DMS53 (cell line): Measurements from ENCODE around the gene BARHL2.

Experiments used
- DNase-seq: peaks from one replicate; lab custom pipeline; 2025; lab: John Stamatoyannopoulos, UW

Gene BARHL2

DNA sequence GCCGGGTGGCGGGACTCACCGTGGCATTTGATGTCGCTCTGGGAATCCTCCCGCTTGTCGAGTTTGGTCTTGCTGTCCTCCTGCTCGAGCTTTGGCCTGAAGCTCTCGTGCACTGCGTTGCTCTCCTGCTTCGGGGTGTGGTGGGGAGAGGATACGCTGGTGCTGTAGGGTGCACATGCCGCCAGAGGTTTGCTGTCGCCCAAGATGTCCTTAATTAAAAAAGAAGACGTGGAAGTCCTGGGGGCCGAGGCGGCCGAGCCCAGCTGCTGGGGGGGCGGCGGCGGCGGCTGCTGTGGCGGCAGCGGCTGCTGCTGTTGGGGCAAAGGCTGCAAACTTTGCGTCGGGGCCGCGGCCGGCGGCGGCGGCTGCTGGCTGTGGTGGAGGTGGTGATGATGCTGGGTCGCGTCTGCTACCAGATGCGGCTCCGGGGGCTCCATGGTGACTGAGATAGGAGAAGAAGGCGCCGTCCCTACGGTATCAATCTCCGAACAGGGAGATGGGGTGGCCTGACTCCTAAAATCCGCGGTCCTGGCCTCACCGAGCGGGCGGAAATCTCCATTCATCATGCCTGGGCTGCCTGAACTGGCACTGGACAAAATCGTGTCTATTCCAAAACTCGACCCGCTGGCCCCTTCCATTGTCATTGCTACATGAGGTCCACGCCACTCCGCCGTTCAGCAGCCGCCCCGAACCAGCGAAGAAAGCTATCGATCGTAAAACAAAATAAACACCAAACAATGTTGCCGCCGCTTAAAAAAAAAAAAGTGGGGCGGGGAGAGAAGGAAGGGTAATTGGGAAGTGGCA is at the start of gene BARHL2:
Gene BARHL2, minus strand, starts transcription at position 751 of the 804 bp plus-strand sequence. Its CDS starts 107 bp downstream, at position 644.
- peak; percentile 76 for DNase-seq

DNA sequence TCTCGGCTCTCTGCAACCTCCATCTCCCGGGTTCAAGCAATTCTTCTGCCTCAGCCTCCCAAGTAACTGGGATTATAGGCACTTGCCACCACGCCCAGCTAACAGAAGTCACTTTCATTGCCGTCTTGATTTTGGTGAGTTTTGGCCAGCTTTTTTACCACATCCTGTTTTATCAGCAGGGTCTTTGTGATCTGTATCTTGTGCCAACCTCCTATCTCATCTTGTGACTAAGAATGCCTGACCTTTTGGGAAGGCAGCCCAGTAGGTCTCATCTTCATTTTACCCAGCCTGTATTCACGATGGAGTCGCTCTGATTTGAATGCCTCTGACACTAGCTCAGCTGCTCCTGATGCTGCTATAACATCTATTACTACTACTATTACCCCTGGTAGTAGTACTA is 46.8 kb upstream of the BARHL2 start:
- no peak for DNase-seq

- DNase-seq = no peak
Measured at GRCh38 chr1:90763506-90763905, 46.4 kb upstream of the BARHL2 start.

GRCh38 chr1:90761781-90762589 is 44.9 kb upstream of the BARHL2 start:
- DNase-seq = no peak

- no peak for DNase-seq
Measured at GRCh38 chr1:90761156-90761555, 44.1 kb upstream of the BARHL2 start.

GRCh38 chr1:90753556-90753955 is 36.5 kb upstream of the BARHL2 start:
- DNase-seq = no peak

- no peak for DNase-seq
Measured at GRCh38 chr1:90748668-90749067, 31.6 kb upstream of the BARHL2 start.

GRCh38 chr1:90746857-90747256 is 29.8 kb upstream of the BARHL2 start:
- DNase-seq = no peak

GRCh38 chr1:90745972-90746371 is 28.9 kb upstream of the BARHL2 start:
- no peak for DNase-seq

GRCh38 chr1:90732136-90732535 is 15.0 kb upstream of the BARHL2 start:
- DNase-seq = no peak

GRCh38 chr1:90731382-90732050 is 14.4 kb upstream of the BARHL2 start:
- no peak for DNase-seq

GRCh38 chr1:90730243-90731022 is 13.3 kb upstream of the BARHL2 start:
- peak; percentile 88 for DNase-seq

DNA sequence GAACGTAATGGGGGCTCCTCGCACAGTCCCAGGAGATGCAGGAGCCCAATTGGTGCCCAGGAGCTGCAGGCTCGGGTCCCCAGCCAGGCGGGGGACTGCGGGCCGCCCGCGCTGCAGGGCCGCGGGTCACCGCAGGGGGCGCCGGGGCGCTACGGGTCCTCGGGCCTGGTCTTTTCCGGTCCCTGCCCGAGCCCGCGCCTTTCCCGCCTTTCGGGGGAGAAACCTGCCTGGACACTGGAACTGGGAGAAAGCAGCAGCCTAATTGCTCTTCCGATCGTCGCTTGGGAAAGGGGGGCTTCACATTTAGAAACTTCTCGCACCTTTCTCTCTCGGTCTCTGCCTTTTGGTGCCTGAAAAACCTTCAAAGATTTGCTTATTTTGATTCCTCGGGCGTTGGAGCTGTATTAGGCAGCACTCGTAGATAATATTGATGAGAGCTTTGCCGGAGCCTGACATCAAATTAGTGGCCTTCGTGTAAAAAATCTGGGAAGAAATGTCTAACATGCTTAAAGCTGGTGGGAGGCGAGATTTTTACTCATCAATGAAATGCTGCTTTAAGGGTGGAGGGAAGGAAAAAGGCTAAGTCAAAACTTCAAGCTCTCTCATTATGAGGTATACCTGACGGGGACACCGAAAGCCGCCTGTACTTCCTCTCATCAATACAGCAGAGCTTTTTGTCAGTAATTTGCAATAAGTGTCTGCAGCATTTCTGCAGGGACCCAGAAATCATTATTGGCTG is 12.6 kb upstream of the BARHL2 start:
- DNase-seq = peak; percentile 93

GRCh38 chr1:90728502-90729287 is 11.6 kb upstream of the BARHL2 start:
- DNase-seq = peak; percentile 48

DNA sequence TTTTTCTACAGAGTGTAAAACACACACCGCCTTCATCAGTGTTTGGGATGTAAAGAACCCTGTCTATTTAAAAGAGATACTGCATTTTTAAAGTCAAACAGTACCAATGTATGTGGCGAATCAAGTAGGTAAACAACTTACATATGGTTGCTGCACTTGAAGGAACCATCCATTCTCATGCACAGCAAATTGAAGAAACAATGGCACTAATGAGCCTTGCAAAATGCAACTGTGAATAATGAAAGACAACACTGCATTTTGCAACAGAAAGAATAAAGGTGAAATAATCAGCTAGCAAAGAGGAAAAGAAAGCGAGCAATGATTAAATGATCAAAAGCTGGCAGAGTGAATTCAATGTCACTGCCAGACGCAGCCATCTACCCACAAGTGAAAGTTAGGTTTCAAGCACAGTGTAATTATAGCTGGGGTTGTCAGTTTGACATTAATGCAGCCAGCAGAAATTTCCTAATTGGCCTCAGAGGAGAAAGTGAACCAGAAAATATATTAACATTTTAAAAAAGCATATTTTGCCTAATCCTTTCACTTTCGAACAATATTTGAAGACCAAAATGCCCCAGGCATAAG is 10.9 kb upstream of the BARHL2 start:
- no peak for DNase-seq

DNA sequence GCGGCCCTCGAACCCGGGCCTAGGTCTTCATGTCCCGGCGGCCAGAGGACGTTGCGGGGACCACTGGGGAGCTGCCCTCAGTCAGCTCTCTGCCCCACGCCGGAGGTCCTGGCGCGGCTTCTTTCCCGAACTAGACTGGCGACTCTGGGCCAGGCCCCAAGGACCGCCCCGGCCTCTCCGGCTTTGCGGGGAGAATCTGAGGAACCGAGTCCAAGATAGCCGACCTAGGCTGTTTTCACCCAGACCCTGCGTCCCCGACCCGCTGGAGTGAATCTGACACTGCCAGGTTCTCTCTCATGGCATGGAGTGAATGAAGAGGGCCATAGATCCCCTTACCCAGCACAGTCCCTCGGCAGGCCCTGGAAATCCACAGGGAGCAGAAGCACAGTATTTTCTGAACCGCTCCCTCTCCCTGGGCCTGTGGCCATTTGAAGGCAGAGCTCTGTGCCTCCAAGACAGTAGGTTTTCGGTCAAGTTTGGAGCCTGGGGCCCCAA is 9.9 kb upstream of the BARHL2 start:
- DNase-seq = no peak

DNA sequence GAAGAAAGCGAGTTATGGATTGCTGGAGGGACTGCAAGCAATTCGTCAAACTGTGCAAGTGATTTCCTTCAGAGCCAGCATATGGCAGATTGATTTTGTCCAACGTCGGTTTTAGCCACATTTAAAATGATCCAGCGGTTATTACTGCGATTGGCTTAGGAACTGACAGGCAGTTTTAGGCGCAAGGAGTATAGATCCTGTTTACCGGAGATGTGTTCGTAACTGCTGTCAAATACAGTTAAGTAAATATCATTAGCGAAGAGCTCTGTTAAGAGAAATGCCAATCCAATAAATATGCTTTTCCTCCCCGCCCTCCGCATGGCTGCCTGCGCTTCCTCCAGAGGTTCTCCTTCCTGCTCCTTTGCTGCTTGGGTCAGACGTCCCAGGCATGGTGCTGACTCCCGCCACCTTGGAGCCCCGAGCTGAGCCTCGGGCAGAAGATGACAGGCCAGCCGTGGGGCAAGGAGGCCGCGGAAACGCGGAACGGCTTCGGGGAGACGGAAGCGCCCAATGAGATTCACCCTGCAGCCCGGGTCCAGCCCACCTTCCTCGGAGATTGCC is 9.4 kb upstream of the BARHL2 start:
- DNase-seq = peak; percentile 34

GRCh38 chr1:90725657-90726424 is 8.7 kb upstream of the BARHL2 start:
- peak; percentile 84 for DNase-seq
